ENCODE results near the gene SEC22C.
"Not testable (repeated sequence)": the region's sequence is repeated elsewhere in the genome, so short reads cannot be mapped to it uniquely, and the experiment has no call there.

Gene SEC22C

DNA sequence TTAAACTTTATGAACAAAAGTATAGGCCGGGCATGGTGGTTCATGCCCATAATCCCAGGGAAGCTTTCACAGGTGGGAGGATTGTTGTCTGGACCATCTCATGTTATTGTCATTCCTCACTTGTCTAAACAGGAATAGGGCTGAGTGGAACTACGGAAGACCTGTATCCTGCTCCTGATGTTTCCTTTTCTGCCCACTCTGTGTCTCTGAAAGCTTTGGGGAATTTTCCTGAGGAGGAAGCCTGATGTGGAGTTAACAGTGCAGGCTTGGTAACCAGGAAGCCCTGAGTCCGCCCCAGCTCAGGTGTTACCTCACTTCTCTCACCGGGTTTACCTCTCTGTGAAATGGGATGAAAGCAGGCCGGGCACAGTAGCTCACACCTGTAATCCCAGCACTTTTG lies 6.9 kb upstream of the SEC22C start:
- TF ChIP-seq CTCF (IDR thresholded peaks at IDR 0.05; ENCODE audit: insufficient read depth, low read length, missing control alignments) = no peak
- POLR2A ChIA-PET = no interaction called here
- no peak overlapping the region for H3K4me3 ChIP-seq (ENCODE audit: low read depth, low read length)
- DNase-seq (ENCODE audit: low read depth, low spot score) = no peak
- CTCF ChIA-PET = interaction anchor here (1.7 kb wide), 1 partner anchor 156 kb away, joined by 3 read pairs; no protein-coding TSS in a partner anchor

DNA sequence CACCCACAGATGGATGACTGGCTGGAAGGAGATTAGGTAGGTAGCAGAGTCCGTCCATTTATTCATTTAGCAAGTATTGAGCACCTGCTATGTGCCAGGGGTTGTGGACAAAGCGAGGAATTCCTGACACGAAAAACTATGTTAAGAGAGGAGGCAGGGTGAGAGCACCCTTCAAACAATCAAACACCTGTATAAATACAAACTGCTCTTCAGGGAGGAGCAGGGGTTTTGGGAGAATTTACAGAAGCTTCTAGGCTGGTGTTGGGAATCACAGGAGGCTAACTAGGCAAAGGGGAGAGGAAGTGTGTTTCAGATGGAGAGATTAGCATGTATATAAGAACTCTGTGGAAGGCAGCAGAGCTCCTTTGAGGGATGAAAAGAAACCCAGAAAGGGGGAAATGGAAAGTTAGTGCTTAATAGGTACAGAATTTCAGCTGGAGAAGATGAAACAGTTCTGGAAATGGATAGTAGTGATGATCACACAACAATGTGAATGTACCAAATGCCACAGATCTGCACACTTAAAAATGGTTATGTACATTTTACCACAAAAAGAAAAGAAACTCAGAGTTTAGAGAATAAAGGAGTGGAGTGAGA lies 805 bp upstream of the SEC22C start:
- peak overlapping the region; percentile 73 for H3K4me3 ChIP-seq (ENCODE audit: low read depth, low read length)
- TF ChIP-seq CTCF (IDR thresholded peaks at IDR 0.05; ENCODE audit: insufficient read depth, low read length, missing control alignments) = no peak
- no peak for DNase-seq (ENCODE audit: low read depth, low spot score)
- ChIA-PET CTCF (interaction anchor here (1.0 to 2.8 kb wide), 4 partner anchors 11 to 463 kb away, joined by 3 to 21 read pairs (median 4); partner anchors contain the start of gene NKTR), POLR2A (interaction anchor here (1.6 kb wide), 1 partner anchor 18 kb away, joined by 6 read pairs; the partner anchor contains the start of gene NKTR)

DNA sequence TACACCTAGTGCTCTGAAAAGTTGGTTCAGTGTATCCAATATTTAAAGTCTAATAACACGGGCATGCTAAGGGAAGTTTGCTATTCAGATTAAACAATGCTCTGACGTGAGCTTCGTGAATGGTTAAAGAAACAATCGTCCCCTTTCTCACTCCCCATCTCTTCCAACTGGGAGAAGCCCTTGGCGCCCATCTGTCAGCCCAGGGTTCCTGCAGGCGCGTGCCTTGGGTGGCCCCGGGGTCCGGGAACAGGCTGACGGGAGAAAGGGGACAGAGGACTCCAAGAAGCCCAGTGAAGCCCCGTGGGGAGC lies 413 bp downstream of the SEC22C start:
- ChIA-PET POLR2A (interaction anchor here (0.7 to 1.6 kb wide), 3 partner anchors 9 to 628 kb away, joined by 3 to 6 read pairs (median 4); partner anchors contain the start of genes NKTR and SS18L2), CTCF (interaction anchor here (1.0 to 2.8 kb wide), 6 partner anchors 9 to 258 kb away, joined by 3 to 21 read pairs (median 4); no protein-coding TSS in a partner anchor)
- no peak for TF ChIP-seq CTCF (IDR thresholded peaks at IDR 0.05; ENCODE audit: insufficient read depth, low read length, missing control alignments)
- DNase-seq (ENCODE audit: low read depth, low spot score) = no peak
- peak overlapping the region; percentile 73 for H3K4me3 ChIP-seq (ENCODE audit: low read depth, low read length)

DNA sequence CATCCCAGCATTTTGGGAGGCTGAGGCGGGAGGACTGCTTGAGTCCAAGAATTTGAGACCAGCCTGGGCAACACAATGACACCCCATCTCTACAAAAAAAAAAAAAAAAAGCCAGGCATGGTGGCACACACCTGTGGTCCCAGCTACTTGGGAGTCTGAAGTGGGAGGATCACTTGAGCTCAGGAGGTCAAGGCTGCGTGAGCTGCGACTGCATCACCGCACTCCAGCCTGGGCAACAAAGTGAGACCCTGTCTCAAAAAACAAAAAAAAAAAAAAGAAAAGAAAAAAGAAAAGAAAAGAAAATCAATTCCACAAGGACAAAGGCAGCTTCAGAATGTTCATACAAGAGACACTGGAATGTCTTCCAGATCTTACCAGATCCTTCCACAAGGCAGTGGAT lies 2.4 kb downstream of the SEC22C start:
- H3K4me3 ChIP-seq (ENCODE audit: low read depth, low read length); POLR2A ChIA-PET; DNase-seq (ENCODE audit: low read depth, low spot score): not testable (repeated sequence)
- CTCF ChIA-PET = interaction anchor here (0.8 to 1.6 kb wide), 3 partner anchors 22 to 349 kb away, joined by 3 to 4 read pairs (median 3); no protein-coding TSS in a partner anchor

DNA sequence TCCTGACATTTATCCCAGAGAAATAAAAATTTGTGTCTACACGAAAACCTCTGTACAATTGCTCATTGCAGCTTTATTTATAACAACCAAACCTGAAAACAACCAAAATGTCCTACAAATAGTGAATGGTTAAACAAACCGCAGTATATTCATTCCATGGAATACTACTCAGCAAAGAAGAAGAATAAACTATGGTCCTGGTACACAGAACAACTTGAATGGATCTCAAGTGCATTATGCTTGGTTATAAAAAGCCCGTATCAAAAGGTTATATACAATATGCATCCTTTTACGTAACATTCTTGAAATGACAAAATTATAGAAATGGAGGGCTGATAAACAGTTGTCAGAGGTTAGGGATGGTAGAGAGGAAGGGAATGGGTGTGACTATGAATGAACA lies 3.7 kb downstream of the SEC22C start:
- ChIA-PET POLR2A (no interaction called here), CTCF (interaction anchor here (1.3 to 4.1 kb wide), 3 partner anchors 11 to 30 kb away, joined by 3 to 19 read pairs (median 4); no protein-coding TSS in a partner anchor)
- no peak for TF ChIP-seq CTCF (IDR thresholded peaks at IDR 0.05; ENCODE audit: insufficient read depth, low read length, missing control alignments)
- no peak overlapping the region for H3K4me3 ChIP-seq (ENCODE audit: low read depth, low read length)
- no peak for DNase-seq (ENCODE audit: low read depth, low spot score)

DNA sequence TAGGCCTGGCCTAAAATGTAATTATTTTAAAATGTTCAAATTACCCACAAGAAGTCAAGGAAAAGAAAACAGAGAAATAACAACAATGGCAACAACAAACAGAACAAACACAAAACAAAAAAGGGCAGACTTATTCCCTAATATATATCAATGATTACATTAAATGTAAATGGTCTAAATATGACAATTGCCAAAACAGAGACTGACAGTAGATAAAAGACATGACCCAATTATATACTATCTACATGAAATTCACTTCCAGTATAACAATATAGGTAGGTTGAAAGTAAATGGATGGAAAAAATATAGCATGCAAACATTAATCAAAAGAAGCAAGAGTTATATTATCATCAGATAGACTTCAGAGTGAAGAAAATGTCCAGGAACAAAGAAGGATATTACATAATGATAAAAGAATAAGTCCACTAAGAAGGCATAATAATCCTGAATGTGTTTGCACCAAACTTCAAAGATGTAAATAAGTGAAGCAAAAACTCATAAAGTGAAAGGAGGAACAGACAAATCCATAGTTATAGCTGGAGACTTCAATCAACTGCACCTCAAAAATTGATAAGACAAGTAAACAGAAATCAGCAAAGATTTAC lies 6.5 kb downstream of the SEC22C start:
- ChIA-PET POLR2A (no interaction called here), CTCF (interaction anchor here (1.5 to 4.1 kb wide), 2 partner anchors 28 to 175 kb away, joined by 3 to 19 read pairs; no protein-coding TSS in a partner anchor)
- no peak overlapping the region for H3K4me3 ChIP-seq (ENCODE audit: low read depth, low read length)
- DNase-seq (ENCODE audit: low read depth, low spot score) = no peak
- no peak for TF ChIP-seq CTCF (IDR thresholded peaks at IDR 0.05; ENCODE audit: insufficient read depth, low read length, missing control alignments)
